Endodermal cell (in vitro differentiated cells): ENCODE measurements around the gene ENPP6. TPM values are rescaled to one million over a fixed set of nuclear protein-coding genes. Genes with fewer than 3 reads are reported as not detected.
A peak's percentile ranks its signal among the peaks of the same experiment; 100 is the strongest.

ENCODE experiments used
- DNase-seq: peaks from one replicate; pipeline ENCODE4 v3.0.0-alpha.2; 2017
- H3K27ac ChIP-seq: 2 replicates; pipeline ENCODE4 v1.5.1; 2013; ENCODE audit warnings: mild to moderate bottlenecking, low read depth, low read length, moderate library complexity
- H3K27me3 ChIP-seq: 2 replicates; pipeline ENCODE4 v1.6.1; 2013; ENCODE audit warnings: mild to moderate bottlenecking, low read length, moderate library complexity; ENCODE audit not compliant: insufficient read depth, control insufficient read depth, poor library complexity, severe bottlenecking
- H3K36me3 ChIP-seq: 2 replicates; pipeline ENCODE4 v1.7.0; 2013; ENCODE audit warnings: mild to moderate bottlenecking, low read length, moderate library complexity; ENCODE audit not compliant: control insufficient read depth, insufficient read depth
- H3K4me1 ChIP-seq: one replicate; pipeline ENCODE4 v1.7.0; 2013; ENCODE audit warnings: low read length; ENCODE audit not compliant: control insufficient read depth, insufficient read depth
- H3K4me3 ChIP-seq: 2 replicates; pipeline ENCODE4 v1.5.1; 2013; ENCODE audit warnings: mild to moderate bottlenecking, low read length, moderate library complexity
- H3K9ac ChIP-seq: 2 replicates; pipeline ENCODE4 v1.6.1; 2013; ENCODE audit warnings: mild to moderate bottlenecking, low read length, moderate library complexity; ENCODE audit not compliant: poor library complexity, severe bottlenecking; ENCODE audit errors: extremely low read depth
- H3K9me3 ChIP-seq: 2 replicates; pipeline ENCODE4 v1.6.1; 2013; ENCODE audit warnings: mild to moderate bottlenecking, low read length, moderate library complexity; ENCODE audit not compliant: control insufficient read depth
- H3K27ac Mint-ChIP-seq: 2 replicates; pipeline ENCODE4 v1.8.0; 2020; ENCODE audit warnings: mixed read lengths
- H3K27me3 Mint-ChIP-seq: 2 replicates; pipeline ENCODE4 v1.8.0; 2021; ENCODE audit warnings: mild to moderate bottlenecking, mixed read lengths; ENCODE audit not compliant: insufficient read depth
- H3K36me3 Mint-ChIP-seq: 2 replicates; pipeline ENCODE4 v1.8.0; 2020; ENCODE audit warnings: low read depth, mixed read lengths
- H3K4me1 Mint-ChIP-seq: 2 replicates; pipeline ENCODE4 v1.8.0; 2020; ENCODE audit warnings: mixed read lengths
- H3K4me3 Mint-ChIP-seq: 2 replicates; pipeline ENCODE4 v1.8.0; 2020; ENCODE audit warnings: mild to moderate bottlenecking, moderate library complexity, mixed read lengths
- H3K9me3 Mint-ChIP-seq: 2 replicates; pipeline ENCODE4 v1.8.0; 2020; ENCODE audit warnings: mild to moderate bottlenecking, mixed read lengths
- CTCF ChIP-seq: fragments of 200-600 bp; sonication (generic); conservative IDR thresholded peaks from 2 replicates; pipeline ENCODE4 v1.5.0; 2021; ENCODE audit warnings: antibody characterized with exemption, mild to moderate bottlenecking
- WGBS, 2 experiments: methylation state at CpG; one replicate each; pipeline versions ENCODE4 v1.1.5 to v1.1.7; 2013; ENCODE audit warnings: missing lambda C conversion rate in 2 of 2, mixed read lengths in 1 of 2; ENCODE audit not compliant: insufficient coverage in 1 of 2, insufficient read length in 1 of 2; 5-methylcytosine and 5-hydroxymethylcytosine counted together
- total RNA-seq, 2 donors: library from RNA; stranded (reverse); fragmentation: NEBNext Ultra II Directional in 1 of 2; extraction: Animal tissue kit (Norgen Biotek cat#: 25700) in 1 of 2; gene quantifications; 2 replicates in 1 of 2; 3 replicates in 1 of 2; pipeline ENCODE4 v1.2.1, GENCODE V29; 2021

ENPP6 gene
- total RNA-seq, 2 donors from 2014 or later = 0.07 TPM; not detected in 1

- Histone ChIP-seq H3K4me3 (no peak overlapping the region), H3K27ac (no peak overlapping the region), H3K9ac (no peak overlapping the region), H3K27me3 (no peaks in the 10 kb centered on the region), H3K36me3 (no peaks in the 10 kb centered on the region), H3K4me1 (no peaks in the 10 kb centered on the region), H3K9me3 (peaks cover 5% of the 10 kb centered on the region)
- Mint-ChIP-seq H3K9me3 (peaks cover 3% of the 10 kb centered on the region), H3K4me3 (peak overlapping the region; percentile 43), H3K27ac (no peak overlapping the region), H3K36me3 (no peaks in the 10 kb centered on the region), H3K4me1 (peaks cover 8% of the 10 kb centered on the region), H3K27me3 (peaks cover 32% of the 10 kb centered on the region)
- WGBS, 2 experiments = 83 to 91% methylated on average over 20 to 22 of the region's 22 CpGs
- no peak for TF ChIP-seq CTCF
- DNase-seq = no peak
These were observed 177.7 kb downstream of the ENPP6 start for GRCh38 chr4:184039963-184040383.
